GM21717 (cell line): ENCODE data around the gene MOK.
A peak's percentile ranks its signal among the peaks of the same experiment; 100 is the strongest.
"Not testable (repeated sequence)": the region's sequence is repeated elsewhere in the genome, so short reads cannot be mapped to it uniquely, and the experiment has no call there.

Experiments used
- ATAC-seq: cut with Tn5 transposase; IDR thresholded peaks from one replicate; pipeline ENCODE4 v1.9.1; 2021; ENCODE audit warnings: mild to moderate bottlenecking, moderate library complexity; ENCODE audit not compliant: unreplicated experiment

Gene MOK

GRCh38 chr14:102304611-102305506 is at the start of gene MOK:
Gene MOK (minus strand): TSS chr14:102305164. CDS start chr14:102304968, 196 bp downstream.
- peak; percentile 94 for ATAC-seq

GRCh38 chr14:102353126-102353619 is 48.2 kb upstream of the MOK start:
- no peak for ATAC-seq

GRCh38 chr14:102352213-102352612 is 47.2 kb upstream of the MOK start:
- ATAC-seq = no peak

GRCh38 chr14:102351593-102351992 is 46.6 kb upstream of the MOK start:
- not testable (repeated sequence) for ATAC-seq

- ATAC-seq = no peak
These were observed 46.1 kb upstream of the MOK start for GRCh38 chr14:102351023-102351422.

GRCh38 chr14:102348376-102348775 is 43.4 kb upstream of the MOK start:
- no peak for ATAC-seq

GRCh38 chr14:102346645-102347044 is 41.7 kb upstream of the MOK start:
- ATAC-seq = no peak

- no peak for ATAC-seq
These were observed 40.3 kb upstream of the MOK start for GRCh38 chr14:102345232-102345631.

- no peak for ATAC-seq
These were observed 39.5 kb upstream of the MOK start for GRCh38 chr14:102344485-102344884.

- ATAC-seq = no peak
These were observed 39.1 kb upstream of the MOK start for GRCh38 chr14:102344084-102344483.

- ATAC-seq = no peak
These were observed 37.3 kb upstream of the MOK start for GRCh38 chr14:102342238-102342637.

- no peak for ATAC-seq
These were observed 36.6 kb upstream of the MOK start for GRCh38 chr14:102341566-102341965.

- no peak for ATAC-seq
These were observed 33.8 kb upstream of the MOK start for GRCh38 chr14:102338724-102339123.

- no peak for ATAC-seq
These were observed 30.2 kb upstream of the MOK start for GRCh38 chr14:102335163-102335562.

GRCh38 chr14:102333795-102334705 is 29.1 kb upstream of the MOK start:
- ATAC-seq = no peak

- no peak for ATAC-seq
These were observed 28.4 kb upstream of the MOK start for GRCh38 chr14:102333390-102333789.

GRCh38 chr14:102330806-102331205 is 25.8 kb upstream of the MOK start:
- ATAC-seq = no peak

- ATAC-seq = not testable (repeated sequence)
These were observed 24.4 kb upstream of the MOK start for GRCh38 chr14:102329381-102329780.

GRCh38 chr14:102326583-102326982 is 21.6 kb upstream of the MOK start:
- no peak for ATAC-seq

GRCh38 chr14:102325791-102326345 is 20.9 kb upstream of the MOK start:
- no peak for ATAC-seq

- ATAC-seq = no peak
These were observed 18.1 kb upstream of the MOK start for GRCh38 chr14:102323102-102323501.
